ENCODE measurements around the gene CNNM4. TPM values are rescaled to one million over a fixed set of nuclear protein-coding genes. Genes with fewer than 3 reads are reported as not detected.

CNNM4 gene
- total RNA-seq, 1 donor from 2014 or later = 5.9 TPM

DNA sequence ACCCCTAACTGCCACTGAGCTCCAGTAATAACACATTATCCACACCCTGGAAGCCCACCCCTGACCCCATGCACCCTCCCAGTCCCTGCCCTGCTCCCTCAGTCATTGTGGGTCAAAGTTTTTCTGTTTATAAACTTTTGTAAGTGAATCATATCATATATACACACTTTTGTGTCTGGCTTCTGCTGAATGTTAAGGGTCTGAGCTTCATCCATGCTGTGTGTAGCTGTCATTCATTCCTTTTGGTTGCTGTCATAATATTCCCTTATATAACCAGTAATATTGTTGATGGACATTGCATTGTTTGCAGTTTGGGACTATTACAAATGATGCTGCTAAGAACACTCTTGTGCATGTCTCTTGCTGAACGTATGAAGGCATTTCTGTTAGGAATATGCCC, 14.5 kb downstream of the CNNM4 start:
- Mint-ChIP-seq H3K27me3 (ENCODE audit: unreplicated experiment) (no peaks in the 10 kb centered on the region), H3K36me3 (ENCODE audit: low read depth, unreplicated experiment) (no peaks in the 10 kb centered on the region), H3K4me1 (ENCODE audit: unreplicated experiment) (peaks cover 2% of the 10 kb centered on the region), H3K9me3 (ENCODE audit: unreplicated experiment) (no peaks in the 10 kb centered on the region), H3K4me3 (ENCODE audit: unreplicated experiment) (no peak overlapping the region), H3K27ac (ENCODE audit: unreplicated experiment) (no peak overlapping the region)
- TF ChIP-seq CTCF (IDR thresholded peaks at IDR 0.05; ENCODE audit: unreplicated experiment) = no peak
- no peak for DNase-seq (ENCODE audit: low spot score)

GRCh38 chr2:96783388-96783787, 22.7 kb downstream of the CNNM4 start:
- no peak for TF ChIP-seq CTCF (IDR thresholded peaks at IDR 0.05; ENCODE audit: unreplicated experiment)
- Mint-ChIP-seq H3K27me3 (ENCODE audit: unreplicated experiment) (peaks cover 2% of the 10 kb centered on the region), H3K27ac (ENCODE audit: unreplicated experiment) (no peak overlapping the region), H3K9me3 (ENCODE audit: unreplicated experiment) (no peaks in the 10 kb centered on the region), H3K4me3 (ENCODE audit: unreplicated experiment) (no peak overlapping the region), H3K4me1 (ENCODE audit: unreplicated experiment) (no peaks in the 10 kb centered on the region), H3K36me3 (ENCODE audit: low read depth, unreplicated experiment) (no peaks in the 10 kb centered on the region)
- DNase-seq (ENCODE audit: low spot score) = no peak

GRCh38 chr2:96787411-96787810, 26.7 kb downstream of the CNNM4 start:
- H3K4me3 Mint-ChIP-seq (ENCODE audit: unreplicated experiment) = no peak overlapping the region
- H3K27me3 Mint-ChIP-seq (ENCODE audit: unreplicated experiment) = peaks cover 2% of the 10 kb centered on the region
- no peaks in the 10 kb centered on the region for H3K36me3 Mint-ChIP-seq (ENCODE audit: low read depth, unreplicated experiment)
- no peaks in the 10 kb centered on the region for H3K4me1 Mint-ChIP-seq (ENCODE audit: unreplicated experiment)
- no peak for DNase-seq (ENCODE audit: low spot score)
- no peak overlapping the region for H3K27ac Mint-ChIP-seq (ENCODE audit: unreplicated experiment)
- no peak for TF ChIP-seq CTCF (IDR thresholded peaks at IDR 0.05; ENCODE audit: unreplicated experiment)
- no peaks in the 10 kb centered on the region for H3K9me3 Mint-ChIP-seq (ENCODE audit: unreplicated experiment)

GRCh38 chr2:96788442-96789244, 27.9 kb downstream of the CNNM4 start:
- Mint-ChIP-seq H3K4me3 (ENCODE audit: unreplicated experiment) (no peak overlapping the region), H3K9me3 (ENCODE audit: unreplicated experiment) (no peaks in the 10 kb centered on the region), H3K27me3 (ENCODE audit: unreplicated experiment) (peaks cover 2% of the 10 kb centered on the region), H3K4me1 (ENCODE audit: unreplicated experiment) (no peaks in the 10 kb centered on the region), H3K36me3 (ENCODE audit: low read depth, unreplicated experiment) (no peaks in the 10 kb centered on the region), H3K27ac (ENCODE audit: unreplicated experiment) (no peak overlapping the region)
- no peak for DNase-seq (ENCODE audit: low spot score)
- TF ChIP-seq CTCF (IDR thresholded peaks at IDR 0.05; ENCODE audit: unreplicated experiment) = no peak

- no peaks in the 10 kb centered on the region for H3K36me3 Mint-ChIP-seq (ENCODE audit: low read depth, unreplicated experiment)
- H3K9me3 Mint-ChIP-seq (ENCODE audit: unreplicated experiment) = no peaks in the 10 kb centered on the region
- DNase-seq (ENCODE audit: low spot score) = no peak
- no peaks in the 10 kb centered on the region for H3K4me1 Mint-ChIP-seq (ENCODE audit: unreplicated experiment)
- H3K27me3 Mint-ChIP-seq (ENCODE audit: unreplicated experiment) = peaks cover 2% of the 10 kb centered on the region
- no peak overlapping the region for H3K27ac Mint-ChIP-seq (ENCODE audit: unreplicated experiment)
- TF ChIP-seq CTCF (IDR thresholded peaks at IDR 0.05; ENCODE audit: unreplicated experiment) = no peak
- H3K4me3 Mint-ChIP-seq (ENCODE audit: unreplicated experiment) = no peak overlapping the region
Measured at GRCh38 chr2:96789245-96789617, 28.5 kb downstream of the CNNM4 start.
